ENCODE measurements around the gene AKR1C4.
"Not testable (repeated sequence)": the region's sequence is repeated elsewhere in the genome, so short reads cannot be mapped to it uniquely, and the experiment has no call there.

Gene AKR1C4

DNA sequence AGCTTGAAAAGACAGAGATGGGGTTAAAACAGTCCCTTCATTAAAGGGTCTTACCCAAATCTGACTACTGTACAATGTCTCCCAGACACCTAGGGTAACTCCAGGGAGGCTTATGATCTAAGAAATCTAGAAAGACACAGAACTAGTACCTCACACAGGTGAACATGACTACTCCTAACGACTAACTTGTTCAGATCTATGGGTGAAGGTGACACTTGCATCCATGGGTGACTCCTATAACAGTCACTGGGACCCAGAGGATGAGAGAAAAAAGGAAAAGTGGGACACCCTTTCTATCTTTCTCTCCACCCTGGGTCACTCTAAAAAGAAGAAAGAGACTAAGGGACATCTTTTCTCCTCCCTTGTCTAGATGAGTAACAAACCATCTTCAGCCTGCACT is 30.9 kb upstream of the AKR1C4 start:
- Histone ChIP-seq H3K4me1 (ENCODE audit: control insufficient read depth in 2 of 2, insufficient read depth in 2 of 2, low read length in 2 of 2) (no peaks in the 10 kb centered on the region), H3K27me3 (ENCODE audit: control insufficient read depth in 2 of 2, insufficient read depth in 2 of 2, low read length in 2 of 2) (no peaks in the 10 kb centered on the region), H3K4me3 (ENCODE audit: low read length in 2 of 2) (no peak overlapping the region), H3K9ac (ENCODE audit: low read depth in 1 of 2, low read length in 2 of 2) (no peak overlapping the region), H3K27ac (ENCODE audit: low read depth in 2 of 2, low read length in 2 of 2) (no peak overlapping the region), H3K36me3 (ENCODE audit: control insufficient read depth in 2 of 2, insufficient read depth in 2 of 2, low read length in 2 of 2) (no peaks in the 10 kb centered on the region), H3K9me3 (ENCODE audit: control insufficient read depth in 2 of 2, low read length in 2 of 2) (peaks cover 6 to 9% of the 10 kb centered on the region in 2 donors)

DNA sequence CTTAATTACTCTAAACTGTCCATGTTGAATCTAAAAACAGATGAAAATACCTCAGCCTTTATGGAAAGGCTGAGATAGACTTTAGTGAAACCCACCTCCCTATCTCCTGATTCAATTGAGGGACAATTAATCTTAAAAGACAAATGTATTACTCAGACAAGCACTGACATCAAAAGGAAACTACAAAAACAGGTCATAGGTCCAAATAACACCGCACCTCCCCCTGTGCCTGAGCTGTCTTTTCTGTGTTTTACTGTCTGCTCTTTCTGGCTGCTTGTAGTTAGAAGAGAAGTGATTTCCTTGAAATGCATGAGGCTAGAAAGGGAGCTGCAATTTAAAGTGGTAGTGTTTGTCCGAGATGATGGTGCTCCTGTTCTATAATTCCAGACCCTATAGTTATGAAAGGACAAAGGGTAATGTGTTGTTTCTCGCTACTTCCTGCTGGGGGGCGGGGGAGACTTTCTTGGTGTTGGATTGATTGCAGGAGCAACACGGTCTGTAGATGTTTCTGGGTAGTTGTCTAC is 27.7 kb upstream of the AKR1C4 start:
- Histone ChIP-seq H3K4me3 (ENCODE audit: low read length in 2 of 2) (no peak overlapping the region), H3K27ac (ENCODE audit: low read depth in 2 of 2, low read length in 2 of 2) (no peak overlapping the region), H3K9me3 (ENCODE audit: control insufficient read depth in 2 of 2, low read length in 2 of 2) (peaks cover 5 to 6% of the 10 kb centered on the region in 2 donors), H3K9ac (ENCODE audit: low read depth in 1 of 2, low read length in 2 of 2) (no peak overlapping the region), H3K4me1 (ENCODE audit: control insufficient read depth in 2 of 2, insufficient read depth in 2 of 2, low read length in 2 of 2) (no peaks in the 10 kb centered on the region), H3K36me3 (ENCODE audit: control insufficient read depth in 2 of 2, insufficient read depth in 2 of 2, low read length in 2 of 2) (no peaks in the 10 kb centered on the region), H3K27me3 (ENCODE audit: control insufficient read depth in 2 of 2, insufficient read depth in 2 of 2, low read length in 2 of 2) (no peaks in the 10 kb centered on the region)

DNA sequence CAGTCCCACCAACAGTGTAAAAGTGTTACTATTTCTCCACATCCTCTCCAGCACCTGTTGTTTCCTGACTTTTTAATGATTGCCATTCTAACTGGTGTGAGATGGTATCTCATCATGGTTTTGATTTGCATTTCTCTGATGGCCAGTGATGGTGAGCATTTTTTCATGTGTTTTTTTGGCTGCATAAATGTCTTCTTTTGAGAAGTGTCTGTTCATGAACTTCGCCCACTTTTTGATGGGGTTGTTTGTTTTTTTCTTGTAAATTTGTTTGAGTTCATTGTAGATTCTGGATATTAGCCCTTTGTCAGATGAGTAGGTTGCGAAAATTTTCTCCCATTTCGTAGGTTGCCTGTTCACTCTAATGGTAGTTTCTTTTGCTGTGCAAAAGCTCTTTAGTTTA is 21.1 kb upstream of the AKR1C4 start:
- not testable (repeated sequence) for H3K27me3 ChIP-seq (ENCODE audit: control insufficient read depth in 2 of 2, insufficient read depth in 2 of 2, low read length in 2 of 2); H3K4me3 ChIP-seq (ENCODE audit: low read length in 2 of 2); H3K9ac ChIP-seq (ENCODE audit: low read depth in 1 of 2, low read length in 2 of 2); H3K4me1 ChIP-seq (ENCODE audit: control insufficient read depth in 2 of 2, insufficient read depth in 2 of 2, low read length in 2 of 2); H3K36me3 ChIP-seq (ENCODE audit: control insufficient read depth in 2 of 2, insufficient read depth in 2 of 2, low read length in 2 of 2); H3K9me3 ChIP-seq (ENCODE audit: control insufficient read depth in 2 of 2, low read length in 2 of 2); H3K27ac ChIP-seq (ENCODE audit: low read depth in 2 of 2, low read length in 2 of 2)

DNA sequence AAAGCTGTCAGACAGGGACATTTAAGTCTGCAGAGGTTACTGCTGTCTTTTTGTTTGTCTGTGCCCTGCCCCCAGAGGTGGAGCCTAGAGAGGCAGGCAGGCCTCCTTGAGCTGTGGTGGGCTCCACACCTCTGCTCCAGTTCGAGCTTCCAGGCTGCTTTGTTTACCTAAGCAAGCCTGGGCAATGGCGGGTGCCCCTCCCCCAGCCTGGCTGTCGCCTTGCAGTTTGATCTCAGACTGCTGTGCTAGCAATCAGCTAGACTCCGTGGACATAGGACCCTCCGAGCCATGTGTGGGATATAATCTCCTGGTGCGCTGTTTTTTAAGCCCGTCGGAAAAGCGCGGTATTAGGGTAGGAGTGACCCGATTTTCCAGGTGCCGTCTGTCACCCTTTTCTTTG is 16.1 kb upstream of the AKR1C4 start:
- H3K4me1 ChIP-seq (ENCODE audit: control insufficient read depth in 2 of 2, insufficient read depth in 2 of 2, low read length in 2 of 2); H3K9ac ChIP-seq (ENCODE audit: low read depth in 1 of 2, low read length in 2 of 2); H3K9me3 ChIP-seq (ENCODE audit: control insufficient read depth in 2 of 2, low read length in 2 of 2); H3K36me3 ChIP-seq (ENCODE audit: control insufficient read depth in 2 of 2, insufficient read depth in 2 of 2, low read length in 2 of 2); H3K27ac ChIP-seq (ENCODE audit: low read depth in 2 of 2, low read length in 2 of 2); H3K4me3 ChIP-seq (ENCODE audit: low read length in 2 of 2); H3K27me3 ChIP-seq (ENCODE audit: control insufficient read depth in 2 of 2, insufficient read depth in 2 of 2, low read length in 2 of 2): not testable (repeated sequence)

DNA sequence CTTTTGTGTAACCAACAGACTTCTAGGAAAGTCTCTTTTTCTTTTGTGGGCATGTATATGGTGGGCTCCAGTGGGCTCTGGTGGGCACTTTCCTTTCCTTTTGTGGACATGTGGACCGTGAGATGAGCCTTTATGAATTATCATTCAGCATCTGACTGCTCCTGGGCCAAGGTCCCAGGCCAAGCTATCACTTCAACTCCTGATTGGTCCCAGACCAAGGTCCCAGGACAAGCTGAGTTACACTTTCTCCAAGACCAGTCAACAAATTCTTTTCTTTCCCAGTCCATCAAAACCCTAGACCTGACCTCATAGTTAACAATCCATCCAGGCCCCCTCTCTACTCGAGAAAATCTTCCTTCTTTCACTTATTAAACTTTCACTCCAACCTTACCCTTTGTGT is 12.7 kb upstream of the AKR1C4 start:
- H3K4me3 ChIP-seq (ENCODE audit: low read length in 2 of 2) = no peak overlapping the region
- no peaks in the 10 kb centered on the region for H3K27me3 ChIP-seq (ENCODE audit: control insufficient read depth in 2 of 2, insufficient read depth in 2 of 2, low read length in 2 of 2)
- no peak overlapping the region for H3K9ac ChIP-seq (ENCODE audit: low read depth in 1 of 2, low read length in 2 of 2)
- no peaks in the 10 kb centered on the region for H3K4me1 ChIP-seq (ENCODE audit: control insufficient read depth in 2 of 2, insufficient read depth in 2 of 2, low read length in 2 of 2)
- H3K36me3 ChIP-seq (ENCODE audit: control insufficient read depth in 2 of 2, insufficient read depth in 2 of 2, low read length in 2 of 2) = no peaks in the 10 kb centered on the region
- H3K9me3 ChIP-seq (ENCODE audit: control insufficient read depth in 2 of 2, low read length in 2 of 2) = no peaks in the 10 kb centered on the region
- no peak overlapping the region for H3K27ac ChIP-seq (ENCODE audit: low read depth in 2 of 2, low read length in 2 of 2)

DNA sequence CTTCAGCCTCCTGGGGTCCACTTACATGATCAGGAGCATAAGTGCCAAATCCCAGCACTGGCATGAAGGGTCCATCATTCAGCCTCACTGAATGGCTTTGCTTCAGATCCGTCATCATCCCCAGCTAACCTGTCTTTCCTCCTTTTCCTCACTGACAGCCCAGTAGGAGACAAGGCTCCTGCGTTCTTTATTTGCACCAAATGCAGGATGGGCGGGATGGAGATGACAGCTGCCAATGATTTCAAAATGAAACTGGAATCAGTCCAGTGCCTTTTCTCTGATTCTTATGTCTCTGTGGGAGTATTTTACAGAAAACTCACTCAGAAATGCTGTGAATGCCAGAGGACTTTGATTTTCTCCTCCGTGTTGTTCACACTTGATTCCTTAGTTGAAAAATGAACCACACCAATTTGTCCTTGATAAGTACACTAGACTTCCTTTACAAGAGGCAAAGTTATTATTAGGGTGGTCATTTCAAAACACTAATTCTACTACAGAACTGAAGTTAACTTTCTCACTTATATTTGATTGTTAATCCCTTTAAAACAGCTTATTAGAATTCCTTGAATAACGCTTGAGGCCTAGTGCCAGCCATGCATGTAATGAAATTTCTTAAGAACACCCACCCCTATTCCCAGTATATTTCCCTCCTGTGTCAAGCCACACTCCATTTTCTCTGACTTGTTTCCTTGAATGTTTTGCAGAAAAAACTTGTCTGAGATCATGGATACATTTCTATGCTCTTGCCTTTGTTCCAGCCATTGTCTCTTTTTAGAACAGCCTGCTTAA is 11.5 kb upstream of the AKR1C4 start, which contains the start of gene AKR1C8:
AKR1C8 (minus strand) TSS at position 164 of the 789 bp plus-strand sequence; CDS start at position 118, 46 bp downstream.
- no peaks in the 10 kb centered on the region for H3K9me3 ChIP-seq (ENCODE audit: control insufficient read depth in 2 of 2, low read length in 2 of 2)
- H3K27ac ChIP-seq (ENCODE audit: low read depth in 2 of 2, low read length in 2 of 2) = no peak within 1 kb of the TSS
- no peak within 1 kb of the TSS for H3K9ac ChIP-seq (ENCODE audit: low read depth in 1 of 2, low read length in 2 of 2)
- H3K27me3 ChIP-seq (ENCODE audit: control insufficient read depth in 2 of 2, insufficient read depth in 2 of 2, low read length in 2 of 2) = no peaks in the 10 kb centered on the region
- H3K4me3 ChIP-seq (ENCODE audit: low read length in 2 of 2) = no peak within 1 kb of the TSS
- no peaks in the 10 kb centered on the region for H3K4me1 ChIP-seq (ENCODE audit: control insufficient read depth in 2 of 2, insufficient read depth in 2 of 2, low read length in 2 of 2)
- no peaks in the 10 kb centered on the region for H3K36me3 ChIP-seq (ENCODE audit: control insufficient read depth in 2 of 2, insufficient read depth in 2 of 2, low read length in 2 of 2)

DNA sequence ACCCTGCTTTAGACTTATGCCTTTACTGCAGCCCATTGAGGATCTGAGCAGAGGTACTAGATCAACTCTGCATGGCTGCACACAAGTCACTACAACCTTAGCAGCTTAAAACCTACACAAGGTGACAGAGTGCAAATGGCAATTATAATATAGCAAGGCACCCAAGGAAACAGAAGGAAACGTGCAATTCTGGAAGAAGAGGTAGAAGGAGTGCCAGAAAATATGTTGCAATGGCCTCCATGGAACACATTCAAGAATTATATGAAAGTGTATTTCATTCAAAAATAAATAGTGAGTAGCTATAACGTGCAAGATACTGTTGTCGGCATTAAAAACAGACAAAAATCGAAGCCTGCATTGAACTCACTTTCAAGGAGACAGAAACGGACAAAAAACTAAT is 8.8 kb upstream of the AKR1C4 start:
- Histone ChIP-seq H3K27ac (ENCODE audit: low read depth in 2 of 2, low read length in 2 of 2) (no peak overlapping the region), H3K4me1 (ENCODE audit: control insufficient read depth in 2 of 2, insufficient read depth in 2 of 2, low read length in 2 of 2) (no peaks in the 10 kb centered on the region), H3K9me3 (ENCODE audit: control insufficient read depth in 2 of 2, low read length in 2 of 2) (no peaks in the 10 kb centered on the region), H3K9ac (ENCODE audit: low read depth in 1 of 2, low read length in 2 of 2) (no peak overlapping the region), H3K4me3 (ENCODE audit: low read length in 2 of 2) (no peak overlapping the region), H3K27me3 (ENCODE audit: control insufficient read depth in 2 of 2, insufficient read depth in 2 of 2, low read length in 2 of 2) (no peaks in the 10 kb centered on the region), H3K36me3 (ENCODE audit: control insufficient read depth in 2 of 2, insufficient read depth in 2 of 2, low read length in 2 of 2) (no peaks in the 10 kb centered on the region)

DNA sequence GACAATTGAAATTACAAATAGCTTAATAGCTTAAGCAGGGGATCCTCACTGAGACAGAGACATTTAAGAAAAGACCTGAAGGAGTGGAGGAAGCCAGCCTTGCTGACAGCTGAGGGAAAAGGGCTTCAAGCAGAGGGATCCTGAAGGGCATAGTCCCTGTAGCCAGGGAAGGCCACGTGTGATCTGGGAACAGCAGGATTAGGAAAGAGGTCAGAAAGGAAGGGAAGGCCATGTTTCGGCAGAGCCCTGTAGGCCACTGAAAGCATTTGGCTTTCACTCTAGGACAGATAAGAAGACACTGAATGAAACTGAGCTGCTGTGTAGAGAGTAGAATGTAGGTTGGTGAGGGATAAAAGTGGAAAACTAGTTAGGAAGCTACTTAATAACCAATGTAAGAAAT is 8.3 kb upstream of the AKR1C4 start:
- H3K4me1 ChIP-seq (ENCODE audit: control insufficient read depth in 2 of 2, insufficient read depth in 2 of 2, low read length in 2 of 2) = no peaks in the 10 kb centered on the region

DNA sequence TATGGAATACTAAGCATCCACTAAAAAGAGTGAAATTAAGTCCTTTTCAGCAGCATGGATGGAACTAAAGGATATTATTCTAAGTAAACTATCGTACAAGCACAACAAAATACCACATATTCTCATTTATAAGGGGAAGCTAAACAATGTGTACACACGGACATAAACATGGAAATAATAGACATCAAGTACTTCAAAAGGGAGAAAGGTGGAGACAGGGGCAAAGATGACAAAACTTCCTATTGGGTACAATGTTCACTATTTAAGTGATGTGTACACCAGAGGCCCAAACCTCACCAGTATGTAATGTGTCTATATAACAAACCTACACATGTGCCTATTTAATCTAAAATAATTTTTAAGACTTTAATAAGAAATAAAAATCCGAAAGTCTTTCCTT is 2.2 kb upstream of the AKR1C4 start:
- Histone ChIP-seq H3K36me3 (ENCODE audit: control insufficient read depth in 2 of 2, insufficient read depth in 2 of 2, low read length in 2 of 2) (no peaks in the 10 kb centered on the region), H3K27ac (ENCODE audit: low read depth in 2 of 2, low read length in 2 of 2) (no peak overlapping the region), H3K9ac (ENCODE audit: low read depth in 1 of 2, low read length in 2 of 2) (no peak overlapping the region), H3K4me3 (ENCODE audit: low read length in 2 of 2) (no peak overlapping the region), H3K27me3 (ENCODE audit: control insufficient read depth in 2 of 2, insufficient read depth in 2 of 2, low read length in 2 of 2) (no peaks in the 10 kb centered on the region), H3K4me1 (ENCODE audit: control insufficient read depth in 2 of 2, insufficient read depth in 2 of 2, low read length in 2 of 2) (no peaks in the 10 kb centered on the region), H3K9me3 (ENCODE audit: control insufficient read depth in 2 of 2, low read length in 2 of 2) (no peaks in the 10 kb centered on the region)

More for the DNA sequence above, 8.3 kb upstream of the AKR1C4 start:
- no peak overlapping the region for H3K27ac ChIP-seq (ENCODE audit: low read depth in 2 of 2, low read length in 2 of 2)
- H3K9me3 ChIP-seq (ENCODE audit: control insufficient read depth in 2 of 2, low read length in 2 of 2) = no peaks in the 10 kb centered on the region
- no peaks in the 10 kb centered on the region for H3K36me3 ChIP-seq (ENCODE audit: control insufficient read depth in 2 of 2, insufficient read depth in 2 of 2, low read length in 2 of 2)
- H3K4me3 ChIP-seq (ENCODE audit: low read length in 2 of 2) = no peak overlapping the region
- no peak overlapping the region for H3K9ac ChIP-seq (ENCODE audit: low read depth in 1 of 2, low read length in 2 of 2)
- H3K27me3 ChIP-seq (ENCODE audit: control insufficient read depth in 2 of 2, insufficient read depth in 2 of 2, low read length in 2 of 2) = no peaks in the 10 kb centered on the region

DNA sequence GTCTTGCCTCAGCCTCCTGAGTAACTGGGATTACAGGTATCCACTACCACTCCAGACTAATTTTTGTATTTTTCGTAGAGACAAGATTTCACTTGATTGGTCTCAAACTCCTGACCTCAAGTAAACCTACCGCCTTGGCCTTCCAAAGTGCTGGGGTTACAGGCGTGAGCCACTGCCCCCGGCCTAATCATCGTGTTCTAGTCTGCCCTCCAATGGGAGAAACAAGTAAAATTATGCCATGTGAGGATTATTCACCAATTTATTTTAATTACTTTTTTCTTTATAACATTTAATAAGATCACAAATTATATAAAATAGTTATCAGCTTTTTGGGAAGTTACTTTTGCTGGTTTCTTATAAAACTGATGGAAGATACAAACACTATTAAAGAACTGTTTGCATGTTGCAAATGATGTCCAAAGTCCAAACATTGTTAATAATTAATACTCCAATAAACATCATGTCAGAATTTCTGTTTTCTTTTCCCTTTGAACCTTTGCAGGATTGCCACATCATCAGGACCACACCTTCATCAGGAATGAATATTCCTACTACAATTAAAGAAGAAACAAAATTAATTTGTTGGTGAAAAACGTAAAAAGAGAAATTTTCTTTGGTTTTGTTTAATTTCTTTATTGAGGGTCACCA is 786 bp upstream of the AKR1C4 start:
- no peaks in the 10 kb centered on the region for H3K27me3 ChIP-seq (ENCODE audit: control insufficient read depth in 2 of 2, insufficient read depth in 2 of 2, low read length in 2 of 2)
- no peaks in the 10 kb centered on the region for H3K36me3 ChIP-seq (ENCODE audit: control insufficient read depth in 2 of 2, insufficient read depth in 2 of 2, low read length in 2 of 2)
- no peaks in the 10 kb centered on the region for H3K4me1 ChIP-seq (ENCODE audit: control insufficient read depth in 2 of 2, insufficient read depth in 2 of 2, low read length in 2 of 2)
- H3K27ac ChIP-seq (ENCODE audit: low read depth in 2 of 2, low read length in 2 of 2) = no peak overlapping the region
- H3K9me3 ChIP-seq (ENCODE audit: control insufficient read depth in 2 of 2, low read length in 2 of 2) = no peaks in the 10 kb centered on the region
- no peak overlapping the region for H3K9ac ChIP-seq (ENCODE audit: low read depth in 1 of 2, low read length in 2 of 2)
- H3K4me3 ChIP-seq (ENCODE audit: low read length in 2 of 2) = no peak overlapping the region

All from mucosa of rectum (tissue), 2 donors.